Measurements from ENCODE around the gene MGST3.
"Not testable (repeated sequence)": the region's sequence is repeated elsewhere in the genome, so short reads cannot be mapped to it uniquely, and the experiment has no call there.

Gene MGST3

DNA sequence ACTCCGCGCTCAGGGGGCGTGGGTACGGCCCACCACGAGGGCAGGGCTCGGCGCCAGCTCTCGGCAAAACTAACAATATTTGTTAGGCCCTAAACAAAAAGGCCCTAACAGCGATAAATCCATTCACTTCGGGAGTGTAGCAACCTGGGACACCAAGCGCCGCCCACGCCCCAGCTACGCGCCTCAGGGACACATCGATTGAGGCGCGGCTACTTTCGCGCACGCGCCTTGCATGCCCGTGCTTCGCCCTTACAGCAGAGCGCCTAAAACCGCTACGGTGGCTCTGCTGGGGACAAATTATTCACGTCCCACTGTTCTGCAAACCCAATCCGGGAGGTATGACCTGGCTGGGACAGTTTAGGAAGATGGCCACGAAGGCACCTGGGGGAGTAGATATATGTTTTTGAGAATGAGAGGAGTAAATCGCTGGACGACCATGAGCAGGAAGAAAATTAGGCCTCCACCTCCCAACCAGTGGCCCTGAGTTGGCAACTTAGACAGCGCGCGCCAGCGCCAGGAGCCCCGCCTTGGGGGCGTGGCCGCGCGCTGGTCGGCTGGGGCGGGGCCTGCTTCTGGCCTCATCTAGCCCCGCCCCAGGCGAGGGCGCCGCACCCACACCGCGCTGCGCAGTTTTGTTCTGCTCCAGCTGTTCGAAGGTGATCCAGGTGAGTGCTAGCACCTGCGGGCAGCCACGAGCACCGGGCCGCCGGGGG is at the start of gene MGST3:
Gene MGST3, plus strand, starts transcription at position 606 of the 713 bp plus-strand sequence. CDS start 18,614 bp downstream, outside the sequence.
- DNase-seq (ENCODE audit: low read depth): peak; percentile 96

GRCh38 chr1:165581926-165582325 is 49.1 kb upstream of the MGST3 start:
- no peak for DNase-seq (ENCODE audit: low read depth)

DNA sequence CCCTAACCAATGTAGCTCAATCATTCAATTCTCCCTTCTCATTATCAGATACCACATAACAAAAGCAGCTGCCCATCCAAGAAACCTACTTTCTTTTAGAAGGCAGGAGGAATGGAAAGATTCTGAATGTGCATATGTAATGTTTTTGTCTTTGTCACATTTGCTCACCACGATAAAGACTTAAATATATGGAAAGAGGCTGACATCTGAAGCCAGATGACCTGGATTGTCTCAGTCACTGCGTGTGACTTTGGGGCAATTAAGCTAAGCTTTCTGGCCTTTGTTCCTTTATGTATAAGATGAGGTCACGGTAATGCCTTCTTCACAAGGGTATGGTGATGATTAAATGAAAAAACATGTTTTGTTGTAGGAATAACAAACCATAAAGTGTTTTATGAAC is 44.6 kb upstream of the MGST3 start:
- no peak for DNase-seq (ENCODE audit: low read depth)

DNA sequence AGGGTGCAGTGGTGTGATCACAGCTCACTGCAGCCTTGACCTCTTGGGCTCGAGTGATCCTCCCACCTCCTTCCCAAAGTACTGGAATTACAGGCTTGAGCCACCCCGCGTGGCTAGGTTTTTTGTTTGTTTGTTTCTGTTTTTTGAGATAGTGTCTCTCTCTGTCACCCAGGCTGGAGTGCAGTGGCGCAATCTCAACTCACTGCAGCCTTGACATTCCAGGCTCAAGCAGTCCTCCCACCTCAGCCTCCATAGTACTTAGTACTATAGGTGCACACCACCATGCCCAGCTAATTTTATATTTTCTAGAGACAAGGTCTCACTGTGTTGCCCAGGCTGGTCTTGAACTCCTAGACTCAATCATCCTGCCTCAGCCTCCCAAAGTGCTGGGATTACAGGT is 39.6 kb upstream of the MGST3 start:
- DNase-seq (ENCODE audit: low read depth): not testable (repeated sequence)

GRCh38 chr1:165592945-165593823 is 37.9 kb upstream of the MGST3 start:
- DNase-seq (ENCODE audit: low read depth): peak; percentile 75

DNA sequence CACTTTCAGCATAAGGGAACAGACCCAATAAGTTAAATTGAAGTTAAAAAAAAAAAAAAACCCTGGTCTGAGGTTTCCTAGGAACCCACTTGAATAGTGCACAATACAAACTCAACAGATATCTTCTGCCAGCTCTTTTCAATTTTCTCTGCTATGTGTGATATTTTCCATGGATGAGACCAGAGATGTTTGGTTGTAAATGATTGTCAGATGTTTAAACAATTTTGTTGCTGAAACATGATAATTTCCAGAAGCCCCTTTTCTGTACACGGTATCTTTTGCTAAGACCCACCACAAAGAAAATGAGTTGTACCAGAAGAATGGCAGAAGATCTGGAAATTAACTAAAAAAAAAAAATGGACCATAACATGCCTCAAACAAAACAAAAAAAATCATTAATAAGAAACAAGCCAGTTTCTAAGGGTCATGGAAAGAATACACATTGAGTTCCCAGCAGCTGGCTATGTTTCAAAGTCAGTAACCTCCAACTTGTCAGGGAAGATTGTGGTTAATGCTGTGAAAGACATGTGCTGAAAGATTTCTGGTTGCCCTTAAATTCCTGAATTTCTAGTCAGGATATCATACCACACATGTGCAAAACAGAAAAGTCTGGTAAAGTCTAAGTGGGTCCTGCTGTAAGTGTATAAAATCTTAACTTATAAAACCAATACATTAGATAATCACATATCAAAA is 35.6 kb upstream of the MGST3 start:
- DNase-seq (ENCODE audit: low read depth): peak; percentile 70

DNA sequence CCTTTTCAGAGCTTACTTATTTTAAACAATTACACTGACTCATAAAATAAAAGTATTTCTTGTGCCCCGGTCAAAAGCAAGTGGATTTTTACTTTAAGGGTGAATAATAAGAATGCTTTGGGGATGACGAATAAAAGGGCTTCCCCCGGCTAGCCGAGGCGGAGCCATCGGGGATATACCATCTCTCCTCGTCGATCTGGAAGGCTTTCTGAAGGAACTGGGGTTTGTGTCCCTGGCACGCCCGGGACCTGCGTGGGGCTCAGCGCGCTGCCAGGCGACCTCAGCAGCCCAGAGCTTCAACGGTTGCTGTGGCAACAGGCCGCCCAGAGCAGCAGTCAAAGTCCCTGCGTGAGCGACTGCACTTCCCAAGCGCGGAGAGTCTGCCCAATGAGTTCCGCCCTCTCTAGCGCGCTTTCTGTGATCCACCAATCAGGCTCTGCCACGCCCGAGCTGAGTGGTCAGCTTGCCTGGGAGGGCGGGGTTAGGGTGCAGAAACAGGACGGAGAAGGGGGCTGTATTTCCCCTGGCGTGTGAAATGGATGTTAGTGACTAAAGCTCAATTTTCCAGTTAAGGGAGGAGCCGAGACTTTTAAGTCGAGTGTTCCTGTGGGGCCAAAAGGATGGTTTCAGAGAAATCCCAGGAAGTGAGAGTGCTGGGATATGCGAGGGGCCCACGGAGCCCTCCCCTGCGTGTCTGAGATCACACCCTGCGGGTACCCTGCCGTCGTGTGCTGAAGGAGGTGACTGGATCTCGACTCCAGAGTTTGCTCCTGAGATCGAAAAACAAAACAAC is 33.0 kb upstream of the MGST3 start:
- DNase-seq (ENCODE audit: low read depth): peak; percentile 98

DNA sequence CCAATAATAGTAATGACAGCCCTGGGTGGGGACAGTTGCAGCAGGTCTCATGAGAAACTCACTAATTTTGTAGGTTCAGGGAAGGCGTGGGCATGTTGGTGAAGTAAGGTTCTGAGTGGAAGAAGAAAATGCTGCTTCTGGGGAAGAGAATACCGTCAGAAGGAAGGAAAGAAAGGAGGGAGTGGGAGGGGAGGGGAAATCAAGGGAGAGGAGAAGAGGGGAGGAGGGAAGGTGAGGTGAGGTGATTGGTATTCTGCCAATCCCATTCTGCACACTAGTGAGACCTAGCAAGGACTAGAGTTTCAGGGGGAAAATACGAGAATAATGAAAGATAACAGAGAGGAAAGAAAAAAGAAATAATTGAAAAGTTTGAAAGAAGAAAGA is 32.4 kb upstream of the MGST3 start:
- no peak for DNase-seq (ENCODE audit: low read depth)

GRCh38 chr1:165600793-165601192 is 30.2 kb upstream of the MGST3 start:
- no peak for DNase-seq (ENCODE audit: low read depth)

DNA sequence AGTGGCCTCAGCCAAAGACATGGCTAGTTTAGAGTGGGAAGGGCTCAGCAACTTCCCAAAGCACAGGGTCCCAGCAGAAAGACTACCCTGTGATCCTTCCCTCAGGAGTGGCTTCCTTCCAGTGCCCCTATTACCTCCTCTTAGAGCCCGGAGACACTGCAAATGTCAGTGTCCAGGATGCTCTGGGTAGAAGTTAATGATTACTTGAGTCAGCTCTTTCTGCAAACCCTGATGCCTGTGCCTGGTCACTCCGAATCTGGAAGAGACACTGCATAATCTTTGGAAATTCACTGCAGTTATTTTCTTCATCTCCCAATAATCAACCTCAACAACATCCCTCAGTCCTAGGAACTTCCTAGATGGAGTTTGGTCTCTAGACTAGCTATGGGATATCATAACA is 27.2 kb upstream of the MGST3 start:
- no peak for DNase-seq (ENCODE audit: low read depth)

- no peak for DNase-seq (ENCODE audit: low read depth)
These were observed 25.8 kb upstream of the MGST3 start for GRCh38 chr1:165605246-165605645.

DNA sequence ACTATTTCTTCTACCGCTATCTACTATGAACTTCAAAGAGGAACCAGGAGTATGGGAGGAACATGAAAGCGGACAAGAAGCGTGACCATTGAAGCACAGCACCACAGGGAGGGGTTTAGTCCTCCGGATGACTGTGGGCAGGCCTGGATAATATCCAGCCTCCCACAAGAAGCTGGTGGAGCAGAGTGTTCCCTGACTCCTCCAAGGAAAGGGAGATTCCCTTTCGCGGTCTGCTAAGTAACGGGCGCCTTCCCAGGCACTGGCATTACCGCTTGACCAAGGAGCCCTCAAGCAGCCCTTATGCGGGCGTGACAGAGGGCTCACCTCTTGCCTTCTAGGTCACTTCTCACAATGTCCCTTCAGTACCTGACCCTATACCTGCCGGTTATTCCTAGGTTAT is 24.4 kb upstream of the MGST3 start:
- DNase-seq (ENCODE audit: low read depth): not testable (repeated sequence)

DNA sequence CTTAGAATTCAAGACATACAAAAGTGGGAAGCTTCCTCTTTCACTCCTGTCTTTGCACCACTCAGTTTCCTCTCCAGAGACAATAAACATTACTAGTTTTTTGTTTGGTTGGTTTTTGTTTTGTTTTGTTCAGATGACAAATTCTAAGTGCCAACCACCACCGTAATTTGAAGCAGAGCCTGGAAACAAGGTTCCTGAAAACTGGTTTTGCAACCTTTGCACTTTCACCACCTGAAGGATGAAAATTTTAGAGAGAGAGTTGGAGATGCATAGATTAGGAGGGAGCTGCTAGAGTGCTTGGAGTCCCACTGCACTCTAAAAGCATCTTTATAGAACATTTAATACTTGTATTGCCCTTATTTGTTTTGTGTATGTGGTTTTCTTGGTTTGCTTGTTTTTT is 20.2 kb upstream of the MGST3 start:
- DNase-seq (ENCODE audit: low read depth): no peak

- DNase-seq (ENCODE audit: low read depth): no peak
These were observed 19.0 kb upstream of the MGST3 start for GRCh38 chr1:165612062-165612461.

- no peak for DNase-seq (ENCODE audit: low read depth)
These were observed 14.9 kb upstream of the MGST3 start for GRCh38 chr1:165616054-165616612.

DNA sequence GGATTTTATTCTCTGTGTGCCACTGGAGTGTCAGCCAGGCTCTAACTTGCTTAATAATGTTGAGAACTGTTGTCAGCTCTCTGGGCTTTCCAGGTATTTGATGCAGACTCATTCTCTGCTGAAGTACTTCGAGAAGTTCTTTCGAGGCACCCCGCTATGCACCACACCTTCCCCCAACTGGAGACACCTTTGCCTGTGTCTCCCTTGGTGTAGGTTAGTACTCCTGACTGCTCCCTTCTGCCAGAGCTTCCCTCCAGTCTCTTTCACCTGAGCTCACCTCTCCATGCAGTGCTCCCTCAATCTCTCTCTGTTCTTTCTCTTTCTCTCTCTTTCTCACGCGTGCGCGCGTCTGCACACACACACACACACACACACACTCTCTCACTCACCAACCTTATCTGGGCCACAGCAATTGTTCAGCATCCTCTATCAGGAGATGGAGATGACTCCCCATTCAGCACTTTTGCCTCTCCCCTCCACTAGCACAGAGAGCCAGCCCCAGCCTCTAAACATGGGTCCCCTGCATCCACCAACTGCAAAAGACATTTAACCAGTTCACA is 14.0 kb upstream of the MGST3 start:
- no peak for DNase-seq (ENCODE audit: low read depth)

DNA sequence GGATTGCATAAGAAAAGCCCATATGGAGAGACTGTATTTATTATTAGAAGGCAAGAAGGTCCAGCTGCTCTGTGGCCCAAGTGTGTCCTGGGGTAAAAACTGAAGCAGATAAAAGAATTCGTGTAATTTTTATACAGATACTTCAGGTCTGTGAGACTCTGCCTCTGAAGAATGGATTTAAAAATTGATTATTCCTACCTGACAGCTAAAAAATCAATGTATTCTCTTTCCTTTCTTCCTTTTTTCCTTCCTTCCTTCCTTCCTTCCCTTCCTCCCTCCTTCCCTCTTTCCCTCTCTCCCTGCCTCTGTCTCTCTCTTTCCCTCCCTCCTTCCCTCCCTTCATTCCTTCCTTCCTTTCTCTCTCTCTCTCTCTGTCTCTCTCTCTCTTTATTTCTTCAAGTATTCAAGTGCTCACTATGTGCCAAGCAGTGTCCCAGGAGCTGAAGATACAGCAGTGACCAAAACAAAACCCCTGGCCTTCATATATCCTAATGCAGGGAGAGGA is 11.3 kb upstream of the MGST3 start:
- DNase-seq (ENCODE audit: low read depth): no peak

GRCh38 chr1:165623624-165624023 is 7.4 kb upstream of the MGST3 start:
- no peak for DNase-seq (ENCODE audit: low read depth)

GRCh38 chr1:165624441-165624840 is 6.6 kb upstream of the MGST3 start:
- no peak for DNase-seq (ENCODE audit: low read depth)

DNA sequence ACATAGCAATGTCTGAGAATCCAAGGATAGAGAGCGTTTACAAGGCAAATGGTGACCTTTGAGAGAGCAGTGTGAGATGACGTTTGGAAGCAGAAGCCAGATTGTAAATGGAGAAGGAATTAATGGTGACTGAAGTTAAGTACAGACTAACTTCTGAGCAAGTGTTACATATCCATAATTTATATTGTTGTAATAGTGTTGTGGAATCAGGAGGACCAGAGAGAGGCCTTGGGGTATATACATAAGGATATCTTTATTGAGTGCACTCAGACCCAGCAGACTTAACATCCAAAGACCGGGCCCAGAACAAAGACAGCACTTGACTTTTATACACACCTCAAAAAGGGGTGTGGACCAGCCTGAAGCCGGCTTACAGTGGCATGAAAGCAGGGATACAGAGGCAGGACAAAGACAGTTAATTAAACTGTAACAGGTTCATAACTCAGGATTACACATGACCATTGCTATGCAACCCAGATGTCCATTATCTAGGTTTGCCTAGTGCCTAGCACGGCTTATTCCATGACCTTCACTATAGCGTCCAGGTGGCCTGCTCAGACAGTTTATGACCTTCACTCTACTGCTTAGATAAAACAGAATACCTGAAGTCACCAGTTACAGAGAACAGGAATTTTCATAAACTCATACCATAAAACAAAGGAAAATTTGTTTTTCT is 2.7 kb upstream of the MGST3 start:
- no peak for DNase-seq (ENCODE audit: low read depth)

GRCh38 chr1:165629151-165629550 is 1.9 kb upstream of the MGST3 start:
- DNase-seq (ENCODE audit: low read depth): no peak
